K562 (cell line): Measurements from ENCODE around the gene UBA3. TPM values are rescaled to one million over a fixed set of nuclear protein-coding genes. Genes with fewer than 3 reads are reported as not detected.

Experiments used
- ATAC-seq: fragments of 200-7000 bp; cut with Tn5 transposase; 3 replicates; pipeline ENCODE4 v1.9.1; 2020; ENCODE audit warnings: moderate library complexity
- BruUV-seq: library from RNA; stranded (reverse); fragments of 400-500 nt; replicated peaks from 2 replicates; lab custom pipeline; 2021; lab: Mats Ljungman, UMichigan
- CTCF ChIA-PET: fragments of 300-600 bp; formaldehyde crosslinking; extraction: SDS; loops from one replicate; lab custom pipeline; 2021; ENCODE audit warnings: low intra/inter-chr PET ratio; lab: Yijun Ruan, JAX
- POLR2A ChIA-PET: fragments of 300-600, 350-650 bp; sonication (Branson Sonifier 250); formaldehyde crosslinking; extraction: SDS; loops from one replicate; lab custom pipeline; 2021; ENCODE audit warnings: antibody characterized with exemption, inconsistent platforms; lab: Yijun Ruan, JAX
- DNase-seq, 4 experiments: peaks; one replicate each; pipeline versions ENCODE4 v3.0.0 to v3.0.0-alpha.2; 2011 to 2018; ENCODE audit warnings: low spot score in 3 of 4, mixed read lengths in 3 of 4; ENCODE audit errors: extremely low read depth in 1 of 4
- FAIRE-seq: peaks from 2 replicates; lab custom pipeline; 2011; peaks lifted over from hg19 to GRCh38; lab: Jason Lieb, UNC
- H2AFZ ChIP-seq: 2 replicates; pipeline ENCODE4 v1.6.0; 2011; ENCODE audit warnings: low read depth, low read length, control low read depth, inconsistent platforms
- H3K27ac ChIP-seq: fragments of 200-600 bp; 3 replicates; pipeline ENCODE4 v1.8.0; 2011; ENCODE audit warnings: low read depth, mild to moderate bottlenecking, control low read depth, inconsistent platforms, low read length, moderate library complexity, mixed read lengths; ENCODE audit errors: extremely low read depth
- H3K27me3 ChIP-seq, 2 experiments: fragments of 300-600 bp in 1 of 2; 2 replicates in 1 of 2; 3 replicates in 1 of 2; pipeline versions ENCODE4 v1.6.0 to v1.8.0; 2011; ENCODE audit warnings: inconsistent platforms in 2 of 2, low read length in 2 of 2, mild to moderate bottlenecking in 1 of 2, mixed read lengths in 1 of 2, moderate library complexity in 1 of 2; ENCODE audit not compliant: control insufficient read depth in 2 of 2, insufficient read depth in 2 of 2
- H3K36me3 ChIP-seq: fragments of 300-600 bp; 3 replicates; pipeline ENCODE4 v1.8.0; 2011; ENCODE audit warnings: mild to moderate bottlenecking, low read length, inconsistent platforms; ENCODE audit not compliant: control insufficient read depth, insufficient read depth
- H3K4me1 ChIP-seq, 2 experiments: fragments of 200-600 bp in 1 of 2; replicated peaks in 1 of 2; 2 replicates in 1 of 2; 3 replicates in 1 of 2; pipeline versions ENCODE4 v1.5.1 to v1.8.0; 2011; ENCODE audit warnings: inconsistent platforms in 2 of 2, low read length in 2 of 2, mild to moderate bottlenecking in 1 of 2, mixed read lengths in 1 of 2, moderate library complexity in 1 of 2; ENCODE audit not compliant: control insufficient read depth in 2 of 2, insufficient read depth in 2 of 2
- H3K4me2 ChIP-seq: 2 replicates; pipeline ENCODE4 v1.6.1; 2011; ENCODE audit warnings: low read length, control low read depth, inconsistent platforms, mixed read lengths; ENCODE audit not compliant: insufficient read depth
- H3K4me3 ChIP-seq: fragments of 200-600 bp; sonication (generic), shearing (Covaris generic); 2 replicates; pipeline ENCODE4 v1.5.1; 2016; ENCODE audit warnings: control low read depth, inconsistent platforms
- H3K79me2 ChIP-seq: fragments of 200-600 bp; 3 replicates; pipeline ENCODE4 v1.8.0; 2011; ENCODE audit warnings: low read length, inconsistent platforms; ENCODE audit not compliant: control insufficient read depth, insufficient read depth
- H3K9ac ChIP-seq, 2 experiments: 2 replicates each; pipeline versions ENCODE4 v1.6.0 to v1.6.1; 2011; ENCODE audit warnings: low read depth in 2 of 2, low read length in 2 of 2, control low read depth in 1 of 2, inconsistent platforms in 1 of 2, mild to moderate bottlenecking in 1 of 2, mixed read lengths in 1 of 2; ENCODE audit not compliant: insufficient read depth in 1 of 2
- H3K9me1 ChIP-seq: one replicate; pipeline ENCODE4 v1.6.0; 2011; ENCODE audit warnings: inconsistent platforms, mild to moderate bottlenecking, low read length, moderate library complexity; ENCODE audit not compliant: control insufficient read depth, insufficient read depth
- H3K9me3 ChIP-seq: replicated peaks from 2 replicates; pipeline ENCODE4 v1.5.1; 2011; ENCODE audit warnings: low read depth, low read length, inconsistent platforms; ENCODE audit not compliant: control insufficient read depth, insufficient read depth
- H4K20me1 ChIP-seq: replicated peaks from 2 replicates; pipeline ENCODE4 v1.6.1; 2011; ENCODE audit warnings: low read length, inconsistent platforms, mixed read lengths; ENCODE audit not compliant: control insufficient read depth, insufficient read depth
- ILF3 ChIP-seq: fragments of 450-650 bp; IDR thresholded peaks from 2 replicates; pipeline ENCODE4 v1.6.1; 2018; ENCODE audit warnings: antibody characterized with exemption, mild to moderate bottlenecking, moderate library complexity, borderline replicate concordance
- NFE2 ChIP-seq: IDR thresholded peaks from 2 replicates; pipeline ENCODE4 v1.6.1; 2014; ENCODE audit warnings: antibody characterized with exemption, low read depth
- OTX1 ChIP-seq: fragments of 450-650 bp; formaldehyde crosslinking; IDR thresholded peaks from 2 replicates; pipeline ENCODE4 v1.4.0; 2022; ENCODE audit warnings: mild to moderate bottlenecking
- PHF8 ChIP-seq: fragments of 200-600 bp; sonication (generic); IDR thresholded peaks from 2 replicates; pipeline ENCODE4 v1.6.1; 2012; ENCODE audit warnings: mixed run types, mild to moderate bottlenecking, inconsistent platforms, low read length, moderate library complexity, borderline replicate concordance
- SPI1 ChIP-seq: IDR thresholded peaks from 2 replicates; pipeline ENCODE4 v1.6.1; 2011; ENCODE audit warnings: low read depth, low read length, control low read depth, borderline replicate concordance
- WGBS: fragments of 100-300 bp; shearing (Covaris generic); methylation state at CpG from one replicate; pipeline ENCODE4 v1.1.6; 2016; ENCODE audit warnings: low coverage, mixed read lengths; ENCODE audit not compliant: insufficient coverage; ENCODE audit errors: missing lambda C conversion rate; 5-methylcytosine and 5-hydroxymethylcytosine counted together
- in situ Hi-C: fragments of 300-500 bp; cut with MboI; formaldehyde crosslinking; loops from 4 replicates; pipeline ENCODE4 v1.15.0; 2018; ENCODE audit warnings: inconsistent platforms, mixed read lengths
- intact Hi-C: fragments of 100-400 bp; cut with micrococcal nuclease; formaldehyde crosslinking; loops from 2 replicates; pipeline ENCODE4 v1.14.2; 2022
- polyA plus RNA-seq, 8 experiments: library from polyadenylated mRNA; depleted of rRNA in 4 of 8; stranded (reverse) in 5 of 8; unstranded in 3 of 8; fragments of >200 nt; fragmentation: Nextera tagmentation in 2 of 8; fragmentation: Illumina TruSeq in 1 of 8; extraction: Ambion mirVana in 2 of 8; extraction: Trizol in 1 of 8; gene quantifications; 2 replicates each; pipeline versions ENCODE4 v1.2.1 to v1.2.3, GENCODE V29; 2011 to 2014; ENCODE audit warnings: inconsistent platforms in 1 of 8, missing spikeins in 1 of 8
- total RNA-seq, 7 experiments: library from RNA; depleted of rRNA in 6 of 7; stranded (reverse); fragments of >200 nt in 6 of 7; fragmentation: Illumina TruSeq in 2 of 7; extraction: Trizol in 2 of 7; gene quantifications; 2 replicates each; pipeline versions ENCODE4 v1.2.1 to v1.2.3, GENCODE V29; 2011 to 2021; ENCODE audit warnings: low replicate concordance in 1 of 7

The UBA3 gene
- total and polyA plus RNA-seq, 9 of the 15 experiments (the other 6 are each of a cell fraction or from before 2014, with no cell fraction given) = 23.2 to 80.0 (median 38.6) TPM

GRCh38 chr3:69094467-69095205 is 14.5 kb upstream of the UBA3 start:
- Histone ChIP-seq H3K27me3 (no peaks in the 10 kb centered on the region), H3K9me1 (no peaks in the 10 kb centered on the region), H3K9ac (no peak overlapping the region), H3K27ac (no peak overlapping the region), H4K20me1 (no peaks in the 10 kb centered on the region), H3K9me3 (no peaks in the 10 kb centered on the region), H3K4me2 (no peak overlapping the region), H3K36me3 (no peaks in the 10 kb centered on the region), H3K79me2 (no peaks in the 10 kb centered on the region), H3K4me1 (peaks cover 3 to 9% of the 10 kb centered on the region in 2 experiments; a peak in 4 of 5 replicates), H3K4me3 (no peak overlapping the region), H2AFZ (no peak overlapping the region)
- intact Hi-C loops = no loop called here
- ChIA-PET POLR2A (no interaction called here), CTCF (no interaction called here)
- 26% methylated on average over 8 of the region's 8 CpGs for WGBS
- DNase-seq (peak in 1 of 4 experiments; percentile 9), FAIRE-seq (no peak), ATAC-seq (no peak; the same call in 2 of the 3 replicates)
- BruUV-seq = no TSS peak
- in situ Hi-C loops = no loop called here
- no peak for TF ChIP-seq OTX1 (CRISPR knock-in tag)
- no peak for TF ChIP-seq ILF3
- TF ChIP-seq SPI1 = peak; percentile 37; the same call in 1 of the 2 replicates
- TF ChIP-seq PHF8 = no peak
- 0 out of 2 replicates have a peak, but pooled peaks have one; percentile 17 for TF ChIP-seq NFE2
